HL-60/S4 (cell line): ENCODE results near the gene FAM149A.

ENCODE experiments used
- in situ Hi-C: fragments of 300-500 bp; cut with MboI; formaldehyde crosslinking; loops from 2 replicates; pipeline ENCODE4 v1.14.3; 2022; ENCODE audit warnings: low sequenced_read_pairs

The FAM149A gene

GRCh38 chr4:186151499-186151898 is 47.0 kb downstream of the FAM149A start:
- in situ Hi-C loops = no loop called here

GRCh38 chr4:186158021-186158813 is 53.7 kb downstream of the FAM149A start:
- in situ Hi-C loops = no loop called here

GRCh38 chr4:186158966-186159365 is 54.5 kb downstream of the FAM149A start:
- in situ Hi-C loops = no loop called here

GRCh38 chr4:186159613-186160012 is 55.1 kb downstream of the FAM149A start:
- in situ Hi-C loops = no loop called here

- in situ Hi-C loops = no loop called here
Observed at GRCh38 chr4:186161138-186161537, 56.6 kb downstream of the FAM149A start.

GRCh38 chr4:186166852-186167512 is 62.5 kb downstream of the FAM149A start:
- in situ Hi-C loops = no loop called here

- in situ Hi-C loops = no loop called here
Observed at GRCh38 chr4:186167605-186168004, 63.1 kb downstream of the FAM149A start.

GRCh38 chr4:186168750-186169149 is 64.2 kb downstream of the FAM149A start:
- in situ Hi-C loops = no loop called here

- in situ Hi-C loops = no loop called here
Observed at GRCh38 chr4:186169333-186169944, 64.9 kb downstream of the FAM149A start.

- in situ Hi-C loops = no loop called here
Observed at GRCh38 chr4:186169945-186170802, 65.7 kb downstream of the FAM149A start.

GRCh38 chr4:186170966-186171365 is 66.5 kb downstream of the FAM149A start:
- in situ Hi-C loops = no loop called here

- in situ Hi-C loops = no loop called here
Observed at GRCh38 chr4:186172546-186172945, 68.0 kb downstream of the FAM149A start.

- in situ Hi-C loops = no loop called here
Observed at GRCh38 chr4:186188107-186188506, 83.6 kb downstream of the FAM149A start.

- in situ Hi-C loops = no loop called here
Observed at GRCh38 chr4:186189656-186190055, 85.2 kb downstream of the FAM149A start.

- in situ Hi-C loops = no loop called here
Observed at GRCh38 chr4:186190581-186191199, 86.2 kb downstream of the FAM149A start.

- in situ Hi-C loops = no loop called here
Observed at GRCh38 chr4:186191200-186192065, 86.9 kb downstream of the FAM149A start, which contains the start of gene CYP4V2. CYP4V2 (plus strand) TSS chr4:186191567; CDS start chr4:186191824, 257 bp downstream.

GRCh38 chr4:186192066-186192612 is 87.6 kb downstream of the FAM149A start:
- in situ Hi-C loops = no loop called here

- in situ Hi-C loops = no loop called here
Observed at GRCh38 chr4:186193851-186194250, 89.3 kb downstream of the FAM149A start.

GRCh38 chr4:186196063-186196462 is 91.6 kb downstream of the FAM149A start:
- in situ Hi-C loops = no loop called here
